ENCODE results near the gene JAG1.

DNA sequence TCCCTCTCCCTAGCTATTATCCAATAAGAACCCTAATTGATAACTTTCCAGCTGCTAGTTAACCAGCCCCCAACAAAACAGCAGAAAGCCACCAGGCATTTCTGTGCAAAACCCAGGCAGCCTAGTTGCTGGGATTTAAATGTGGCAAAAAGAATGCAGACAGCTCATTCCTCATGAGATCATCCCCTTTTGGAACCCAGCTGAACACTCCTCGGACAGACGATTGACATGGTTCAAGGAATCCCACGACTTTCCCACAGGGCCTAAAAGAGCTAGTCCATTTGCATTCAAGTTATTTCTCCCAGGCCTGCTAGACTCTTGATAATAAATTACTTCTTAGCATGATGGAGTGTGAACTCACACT lies 24.0 kb downstream of the JAG1 start:
- TF ChIP-seq, protein P1, sequence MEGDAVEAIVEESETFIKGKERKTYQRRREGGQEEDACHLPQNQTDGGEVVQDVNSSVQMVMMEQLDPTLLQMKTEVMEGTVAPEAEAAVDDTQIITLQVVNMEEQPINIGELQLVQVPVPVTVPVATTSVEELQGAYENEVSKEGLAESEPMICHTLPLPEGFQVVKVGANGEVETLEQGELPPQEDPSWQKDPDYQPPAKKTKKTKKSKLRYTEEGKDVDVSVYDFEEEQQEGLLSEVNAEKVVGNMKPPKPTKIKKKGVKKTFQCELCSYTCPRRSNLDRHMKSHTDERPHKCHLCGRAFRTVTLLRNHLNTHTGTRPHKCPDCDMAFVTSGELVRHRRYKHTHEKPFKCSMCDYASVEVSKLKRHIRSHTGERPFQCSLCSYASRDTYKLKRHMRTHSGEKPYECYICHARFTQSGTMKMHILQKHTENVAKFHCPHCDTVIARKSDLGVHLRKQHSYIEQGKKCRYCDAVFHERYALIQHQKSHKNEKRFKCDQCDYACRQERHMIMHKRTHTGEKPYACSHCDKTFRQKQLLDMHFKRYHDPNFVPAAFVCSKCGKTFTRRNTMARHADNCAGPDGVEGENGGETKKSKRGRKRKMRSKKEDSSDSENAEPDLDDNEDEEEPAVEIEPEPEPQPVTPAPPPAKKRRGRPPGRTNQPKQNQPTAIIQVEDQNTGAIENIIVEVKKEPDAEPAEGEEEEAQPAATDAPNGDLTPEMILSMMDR (IDR thresholded peaks at IDR 0.05), result no peak
- no peak for TF ChIP-seq POLR2A (IDR thresholded peaks at IDR 0.05)

All from upper lobe of left lung (tissue), 4 donors.